Colonic mucosa (tissue), 4 donors: ENCODE results near the gene GNLY. TPM values are rescaled to one million over a fixed set of nuclear protein-coding genes. Genes with fewer than 3 reads are reported as not detected.
"Not testable (repeated sequence)": the region's sequence is repeated elsewhere in the genome, so short reads cannot be mapped to it uniquely, and the experiment has no call there.

Experiments used
- DNase-seq: peaks from one replicate; pipeline ENCODE4 v3.0.0-alpha.2; 2020
- H3K27ac ChIP-seq: fragments of 200-600 bp; one replicate; pipeline ENCODE4 v1.8.0; 2021
- H3K27me3 ChIP-seq: fragments of 200-600 bp; one replicate; pipeline ENCODE4 v1.8.0; 2021
- H3K36me3 ChIP-seq: fragments of 200-600 bp; one replicate; pipeline ENCODE4 v1.8.0; 2021
- H3K4me1 ChIP-seq: fragments of 200-600 bp; one replicate; pipeline ENCODE4 v1.8.0; 2021; ENCODE audit warnings: mild to moderate bottlenecking
- H3K4me3 ChIP-seq: fragments of 200-600 bp; one replicate; pipeline ENCODE4 v1.8.0; 2021
- H3K9ac ChIP-seq, 2 donors: one replicate each; pipeline ENCODE4 v1.7.0; 2013; ENCODE audit warnings: control low read depth in 2 of 2, low read depth in 2 of 2, low read length in 2 of 2
- H3K9me3 ChIP-seq: fragments of 200-600 bp; one replicate; pipeline ENCODE4 v1.8.0; 2021
- CTCF ChIP-seq: fragments of 200-600 bp; IDR thresholded peaks from one replicate; pipeline ENCODE4 v1.8.0; 2022; ENCODE audit warnings: antibody characterized with exemption, mild to moderate bottlenecking
- intact Hi-C: fragments of 100-400 bp; cut with DNase I; formaldehyde crosslinking; loops from one replicate; pipeline ENCODE4 v1.14.1; 2022
- total RNA-seq, 2 donors: library from RNA; stranded (reverse); fragmentation: NEBNext Ultra II Directional in 1 of 2; extraction: Animal tissue kit (Norgen Biotek cat#: 25700) in 1 of 2; gene quantifications; one replicate each; pipeline ENCODE4 v1.2.1, GENCODE V29; 2021
- donor health status: healthy.
- donor health status: DM: no; HTN: no; CAD: no.
- donor health status: DM: no; HTN: no; CAD: no.

GNLY gene
- total RNA-seq, 2 donors from 2014 or later, result 0.32 to 4.7 TPM

GRCh38 chr2:85655961-85656417 lies 38.2 kb upstream of the GNLY start:
- intact Hi-C loops, result no loop called here
- Histone ChIP-seq H3K9me3 (no peaks in the 10 kb centered on the region), H3K27me3 (no peaks in the 10 kb centered on the region), H3K4me1 (no peaks in the 10 kb centered on the region), H3K4me3 (no peak overlapping the region), H3K27ac (no peak overlapping the region), H3K9ac (no peak overlapping the region), H3K36me3 (no peaks in the 10 kb centered on the region)
- DNase-seq, result no peak
- TF ChIP-seq CTCF, result no peak

- H3K9me3 ChIP-seq, result no peaks in the 10 kb centered on the region
- H3K27ac ChIP-seq, result no peak overlapping the region
- H3K36me3 ChIP-seq, result no peaks in the 10 kb centered on the region
- intact Hi-C loops, result no loop called here
- H3K4me1 ChIP-seq, result no peaks in the 10 kb centered on the region
- no peak overlapping the region for H3K4me3 ChIP-seq
- no peak for DNase-seq
- no peak for TF ChIP-seq CTCF
- H3K9ac ChIP-seq, result no peak overlapping the region
- H3K27me3 ChIP-seq, result no peaks in the 10 kb centered on the region
Observed at GRCh38 chr2:85656468-85656867, 37.7 kb upstream of the GNLY start.

GRCh38 chr2:85657399-85657798 lies 36.8 kb upstream of the GNLY start:
- H3K4me3 ChIP-seq, H3K27ac ChIP-seq, H3K4me1 ChIP-seq, H3K36me3 ChIP-seq, DNase-seq, intact Hi-C loops, H3K9me3 ChIP-seq, H3K9ac ChIP-seq, H3K27me3 ChIP-seq: not testable (repeated sequence)

GRCh38 chr2:85659324-85659981 lies 34.7 kb upstream of the GNLY start:
- Histone ChIP-seq H3K27ac (no peak overlapping the region), H3K27me3 (no peaks in the 10 kb centered on the region), H3K9ac (no peak overlapping the region), H3K4me3 (no peak overlapping the region), H3K36me3 (no peaks in the 10 kb centered on the region), H3K9me3 (no peaks in the 10 kb centered on the region), H3K4me1 (no peaks in the 10 kb centered on the region)
- TF ChIP-seq CTCF, result no peak
- no peak for DNase-seq
- intact Hi-C loops, result no loop called here

GRCh38 chr2:85660301-85660700 lies 33.9 kb upstream of the GNLY start:
- H3K27ac ChIP-seq, DNase-seq, H3K9me3 ChIP-seq, H3K9ac ChIP-seq, H3K4me3 ChIP-seq, intact Hi-C loops, H3K27me3 ChIP-seq, H3K4me1 ChIP-seq, H3K36me3 ChIP-seq: not testable (repeated sequence)

- H3K27me3 ChIP-seq, result no peaks in the 10 kb centered on the region
- H3K4me1 ChIP-seq, result no peaks in the 10 kb centered on the region
- no peaks in the 10 kb centered on the region for H3K9me3 ChIP-seq
- no peak for DNase-seq
- H3K4me3 ChIP-seq, result no peak overlapping the region
- no peak overlapping the region for H3K27ac ChIP-seq
- no peak overlapping the region for H3K9ac ChIP-seq
- no peak for TF ChIP-seq CTCF
- intact Hi-C loops, result no loop called here
- no peaks in the 10 kb centered on the region for H3K36me3 ChIP-seq
Observed at GRCh38 chr2:85660725-85661124, 33.4 kb upstream of the GNLY start.
